Measurements from ENCODE around the gene ARMC5.
"Not testable (repeated sequence)": the region's sequence is repeated elsewhere in the genome, so short reads cannot be mapped to it uniquely, and the experiment has no call there.

Gene ARMC5

DNA sequence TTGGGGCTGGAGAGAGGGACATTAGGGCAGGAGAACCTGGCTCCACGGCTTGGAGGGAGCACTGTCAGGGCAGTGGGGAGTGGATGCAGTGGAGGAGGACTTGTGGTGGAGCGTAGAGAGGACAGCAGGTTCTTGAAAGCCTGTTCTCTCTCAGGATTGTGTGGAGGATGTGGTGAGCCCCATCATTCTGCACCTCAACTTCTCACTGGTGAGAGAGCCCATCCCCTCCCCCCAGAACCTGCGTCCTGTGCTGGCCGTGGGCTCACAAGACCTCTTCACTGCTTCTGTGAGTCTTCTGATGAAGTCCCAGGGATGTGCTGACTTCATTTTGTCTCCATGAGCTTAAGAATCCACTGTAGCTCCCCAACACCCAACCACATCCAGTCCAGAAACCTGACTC lies 44.6 kb upstream of the ARMC5 start:
- Histone ChIP-seq H3K36me3 (ENCODE audit: insufficient read depth, insufficient read length, low read length) (no peaks in the 10 kb centered on the region), H3K4me1 (ENCODE audit: insufficient read depth, insufficient read length) (peaks cover 5% of the 10 kb centered on the region), H3K4me3 (ENCODE audit: insufficient read length, low read depth) (no peak overlapping the region), H3K27me3 (ENCODE audit: insufficient read depth, insufficient read length) (no peaks in the 10 kb centered on the region), H3K9ac (ENCODE audit: insufficient read length, low read depth) (no peak overlapping the region), H3K9me3 (ENCODE audit: insufficient read depth, low read length) (peaks cover 12% of the 10 kb centered on the region; the same call in 1 of the 2 replicates)
- no peak for DNase-seq (ENCODE audit: low read depth, low spot score)
- no peak for TF ChIP-seq YY1 (IDR thresholded peaks at IDR 0.05; ENCODE audit: insufficient read depth, insufficient read length)
- TF ChIP-seq SUZ12 (IDR thresholded peaks at IDR 0.05; ENCODE audit: extremely low read depth, insufficient read depth, insufficient read length) = no peak
- no peak for TF ChIP-seq ZNF274 (IDR thresholded peaks at IDR 0.05; ENCODE audit: low read depth, low read length)

DNA sequence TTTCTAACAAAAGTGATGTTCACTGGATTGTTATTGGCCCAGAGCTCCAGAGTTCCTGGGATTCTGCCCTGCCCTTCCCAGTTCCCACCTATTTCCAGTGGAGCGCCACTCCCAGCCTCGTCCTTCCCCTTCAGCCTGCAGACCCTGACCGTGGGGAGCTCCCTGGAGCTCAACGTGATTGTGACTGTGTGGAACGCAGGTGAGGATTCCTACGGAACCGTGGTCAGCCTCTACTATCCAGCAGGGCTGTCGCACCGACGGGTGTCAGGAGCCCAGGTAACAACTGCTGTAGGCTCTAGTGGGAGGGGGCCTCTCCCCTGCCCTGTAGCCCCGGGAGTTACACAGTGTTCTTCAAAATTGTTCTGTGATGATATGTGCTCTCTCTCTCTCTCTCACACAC lies 42.9 kb upstream of the ARMC5 start:
- Histone ChIP-seq H3K4me1 (ENCODE audit: insufficient read depth, insufficient read length) (peaks cover 5% of the 10 kb centered on the region), H3K9ac (ENCODE audit: insufficient read length, low read depth) (no peak overlapping the region), H3K4me3 (ENCODE audit: insufficient read length, low read depth) (no peak overlapping the region), H3K36me3 (ENCODE audit: insufficient read depth, insufficient read length, low read length) (no peaks in the 10 kb centered on the region), H3K9me3 (ENCODE audit: insufficient read depth, low read length) (peaks cover 12% of the 10 kb centered on the region; the same call in 1 of the 2 replicates), H3K27me3 (ENCODE audit: insufficient read depth, insufficient read length) (no peaks in the 10 kb centered on the region)
- TF ChIP-seq YY1 (IDR thresholded peaks at IDR 0.05; ENCODE audit: insufficient read depth, insufficient read length) (no peak), SUZ12 (IDR thresholded peaks at IDR 0.05; ENCODE audit: extremely low read depth, insufficient read depth, insufficient read length) (no peak), ZNF274 (IDR thresholded peaks at IDR 0.05; ENCODE audit: low read depth, low read length) (no peak)
- DNase-seq (ENCODE audit: low read depth, low spot score) = no peak

DNA sequence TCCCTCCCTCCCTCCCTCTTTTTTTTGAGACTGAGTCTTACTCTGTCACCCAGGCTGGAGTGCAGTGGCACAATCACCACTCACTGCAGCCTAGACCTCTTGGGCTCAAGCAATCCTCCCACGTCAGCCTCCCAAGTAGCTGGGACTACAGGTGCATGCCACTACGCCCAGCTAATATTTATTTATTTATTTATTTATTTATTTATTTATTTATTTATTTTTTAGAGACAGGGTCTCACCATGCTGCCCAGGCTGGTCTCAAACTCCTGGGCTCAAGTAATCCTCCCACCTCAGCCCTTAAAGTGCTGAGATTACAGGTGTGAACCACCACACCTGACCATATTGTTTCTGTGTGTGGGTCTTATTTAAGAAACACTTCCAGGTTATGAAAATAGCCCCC lies 42.3 kb upstream of the ARMC5 start:
- DNase-seq (ENCODE audit: low read depth, low spot score); H3K27me3 ChIP-seq (ENCODE audit: insufficient read depth, insufficient read length); H3K9ac ChIP-seq (ENCODE audit: insufficient read length, low read depth): not testable (repeated sequence)

DNA sequence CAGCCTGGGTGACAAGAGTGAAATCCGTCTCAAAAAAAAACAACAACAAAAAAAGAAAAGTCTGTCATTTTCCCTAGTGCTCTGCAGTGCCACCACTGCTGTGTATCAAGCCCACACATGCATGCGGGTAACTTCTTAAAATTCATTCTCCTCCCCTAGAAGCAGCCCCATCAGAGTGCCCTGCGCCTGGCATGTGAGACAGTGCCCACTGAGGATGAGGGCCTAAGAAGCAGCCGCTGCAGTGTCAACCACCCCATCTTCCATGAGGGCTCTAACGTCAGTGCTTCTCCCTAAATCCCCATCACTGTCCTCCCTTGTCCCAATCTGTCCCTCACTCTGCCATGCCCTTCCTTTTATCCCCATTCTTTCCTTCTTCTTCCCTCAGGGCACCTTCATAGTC lies 41.4 kb upstream of the ARMC5 start:
- Histone ChIP-seq H3K9ac (ENCODE audit: insufficient read length, low read depth) (no peak overlapping the region), H3K27me3 (ENCODE audit: insufficient read depth, insufficient read length) (no peaks in the 10 kb centered on the region), H3K4me1 (ENCODE audit: insufficient read depth, insufficient read length) (peaks cover 5% of the 10 kb centered on the region), H3K9me3 (ENCODE audit: insufficient read depth, low read length) (peaks cover 17% of the 10 kb centered on the region; the same call in 1 of the 2 replicates), H3K36me3 (ENCODE audit: insufficient read depth, insufficient read length, low read length) (no peaks in the 10 kb centered on the region), H3K4me3 (ENCODE audit: insufficient read length, low read depth) (no peak overlapping the region)
- no peak for DNase-seq (ENCODE audit: low read depth, low spot score)
- TF ChIP-seq ZNF274 (IDR thresholded peaks at IDR 0.05; ENCODE audit: low read depth, low read length) = no peak
- no peak for TF ChIP-seq SUZ12 (IDR thresholded peaks at IDR 0.05; ENCODE audit: extremely low read depth, insufficient read depth, insufficient read length)
- no peak for TF ChIP-seq YY1 (IDR thresholded peaks at IDR 0.05; ENCODE audit: insufficient read depth, insufficient read length)

More for the DNA sequence above, 42.3 kb upstream of the ARMC5 start:
- not testable (repeated sequence) for H3K36me3 ChIP-seq (ENCODE audit: insufficient read depth, insufficient read length, low read length); H3K4me1 ChIP-seq (ENCODE audit: insufficient read depth, insufficient read length); H3K4me3 ChIP-seq (ENCODE audit: insufficient read length, low read depth)
- H3K9me3 ChIP-seq (ENCODE audit: insufficient read depth, low read length) = peaks cover 17% of the 10 kb centered on the region; the same call in 1 of the 2 replicates

DNA sequence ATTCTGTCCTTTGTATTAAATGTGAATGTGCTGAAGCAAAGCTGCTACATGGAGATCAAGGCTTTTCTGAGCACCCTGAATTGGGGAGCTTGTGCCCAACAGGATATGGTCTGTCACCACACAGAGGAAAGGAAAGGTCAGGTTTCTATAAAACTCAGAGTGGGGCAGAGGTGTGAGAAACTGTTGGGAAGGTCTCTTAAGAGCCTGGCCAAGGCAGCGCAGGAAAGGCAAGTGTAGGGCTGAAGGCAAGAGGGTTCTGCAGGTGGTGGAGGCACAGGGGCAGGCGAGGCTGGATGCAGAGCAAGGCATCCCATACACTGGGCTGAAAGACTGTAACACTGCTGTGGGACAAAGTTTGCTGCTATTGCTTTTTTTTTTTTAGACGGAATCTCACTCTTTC lies 39.3 kb upstream of the ARMC5 start:
- no peak overlapping the region for H3K4me3 ChIP-seq (ENCODE audit: insufficient read length, low read depth)
- TF ChIP-seq SUZ12 (IDR thresholded peaks at IDR 0.05; ENCODE audit: extremely low read depth, insufficient read depth, insufficient read length) (no peak), YY1 (IDR thresholded peaks at IDR 0.05; ENCODE audit: insufficient read depth, insufficient read length) (no peak)

DNA sequence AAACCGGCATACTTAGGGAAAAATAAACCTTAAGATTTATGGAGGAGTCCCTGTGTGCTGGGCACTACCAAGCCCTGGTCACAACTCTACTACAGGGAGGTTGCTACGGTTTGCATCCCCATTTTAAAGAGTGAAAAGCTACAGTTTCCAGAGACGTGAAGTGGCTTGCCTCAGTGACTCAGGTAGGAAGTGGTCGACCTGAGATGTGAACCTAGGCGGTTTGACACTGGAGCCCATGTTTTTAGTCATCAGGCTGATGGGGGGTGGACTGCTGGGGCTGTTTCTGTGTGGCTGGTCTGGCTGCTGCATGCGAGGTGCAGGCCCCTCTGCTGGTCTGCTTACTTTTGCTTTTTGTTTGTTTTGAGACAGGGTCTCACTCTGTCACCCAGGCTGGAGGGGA lies 37.7 kb upstream of the ARMC5 start:
- Histone ChIP-seq H3K27me3 (ENCODE audit: insufficient read depth, insufficient read length) (no peaks in the 10 kb centered on the region), H3K4me3 (ENCODE audit: insufficient read length, low read depth) (no peak overlapping the region), H3K36me3 (ENCODE audit: insufficient read depth, insufficient read length, low read length) (no peaks in the 10 kb centered on the region)

More for the DNA sequence above, 39.3 kb upstream of the ARMC5 start:
- H3K9ac ChIP-seq (ENCODE audit: insufficient read length, low read depth) = no peak overlapping the region
- no peak for DNase-seq (ENCODE audit: low read depth, low spot score)
- no peaks in the 10 kb centered on the region for H3K36me3 ChIP-seq (ENCODE audit: insufficient read depth, insufficient read length, low read length)
- peaks cover 3% of the 10 kb centered on the region for H3K4me1 ChIP-seq (ENCODE audit: insufficient read depth, insufficient read length)
- no peaks in the 10 kb centered on the region for H3K27me3 ChIP-seq (ENCODE audit: insufficient read depth, insufficient read length)
- H3K9me3 ChIP-seq (ENCODE audit: insufficient read depth, low read length) = peaks cover 17% of the 10 kb centered on the region; the same call in 1 of the 2 replicates

DNA sequence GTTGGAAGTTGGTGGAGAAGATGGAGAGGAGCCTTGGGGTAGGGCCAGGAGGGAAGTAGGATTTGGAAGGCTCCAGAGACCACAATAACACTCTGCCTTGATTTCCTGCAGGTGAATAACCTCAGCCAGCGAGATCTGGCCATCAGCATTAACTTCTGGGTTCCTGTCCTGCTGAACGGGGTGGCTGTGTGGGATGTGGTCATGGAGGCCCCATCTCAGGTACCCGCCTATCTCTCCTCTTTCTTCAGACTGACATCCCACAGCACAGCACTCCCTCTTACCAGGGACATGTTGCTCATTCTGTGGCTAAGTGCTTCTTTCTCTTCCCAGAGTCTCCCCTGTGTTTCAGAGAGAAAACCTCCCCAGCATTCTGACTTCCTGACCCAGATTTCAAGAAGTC lies 36.1 kb upstream of the ARMC5 start:
- H3K4me1 ChIP-seq (ENCODE audit: insufficient read depth, insufficient read length) = no peaks in the 10 kb centered on the region
- no peak overlapping the region for H3K9ac ChIP-seq (ENCODE audit: insufficient read length, low read depth)
- TF ChIP-seq ZNF274 (IDR thresholded peaks at IDR 0.05; ENCODE audit: low read depth, low read length) (no peak), SUZ12 (IDR thresholded peaks at IDR 0.05; ENCODE audit: extremely low read depth, insufficient read depth, insufficient read length) (no peak), YY1 (IDR thresholded peaks at IDR 0.05; ENCODE audit: insufficient read depth, insufficient read length) (no peak)
- peaks cover 5% of the 10 kb centered on the region; the same call in 1 of the 2 replicates for H3K9me3 ChIP-seq (ENCODE audit: insufficient read depth, low read length)
- no peaks in the 10 kb centered on the region for H3K27me3 ChIP-seq (ENCODE audit: insufficient read depth, insufficient read length)
- no peak for DNase-seq (ENCODE audit: low read depth, low spot score)
- H3K36me3 ChIP-seq (ENCODE audit: insufficient read depth, insufficient read length, low read length) = no peaks in the 10 kb centered on the region
- no peak overlapping the region for H3K4me3 ChIP-seq (ENCODE audit: insufficient read length, low read depth)

More for the DNA sequence above, 37.7 kb upstream of the ARMC5 start:
- no peaks in the 10 kb centered on the region for H3K4me1 ChIP-seq (ENCODE audit: insufficient read depth, insufficient read length)
- peaks cover 17% of the 10 kb centered on the region; the same call in 1 of the 2 replicates for H3K9me3 ChIP-seq (ENCODE audit: insufficient read depth, low read length)
- TF ChIP-seq ZNF274 (IDR thresholded peaks at IDR 0.05; ENCODE audit: low read depth, low read length) (peak; percentile 69), YY1 (IDR thresholded peaks at IDR 0.05; ENCODE audit: insufficient read depth, insufficient read length) (no peak)
- no peak overlapping the region for H3K9ac ChIP-seq (ENCODE audit: insufficient read length, low read depth)
- DNase-seq (ENCODE audit: low read depth, low spot score) = no peak

DNA sequence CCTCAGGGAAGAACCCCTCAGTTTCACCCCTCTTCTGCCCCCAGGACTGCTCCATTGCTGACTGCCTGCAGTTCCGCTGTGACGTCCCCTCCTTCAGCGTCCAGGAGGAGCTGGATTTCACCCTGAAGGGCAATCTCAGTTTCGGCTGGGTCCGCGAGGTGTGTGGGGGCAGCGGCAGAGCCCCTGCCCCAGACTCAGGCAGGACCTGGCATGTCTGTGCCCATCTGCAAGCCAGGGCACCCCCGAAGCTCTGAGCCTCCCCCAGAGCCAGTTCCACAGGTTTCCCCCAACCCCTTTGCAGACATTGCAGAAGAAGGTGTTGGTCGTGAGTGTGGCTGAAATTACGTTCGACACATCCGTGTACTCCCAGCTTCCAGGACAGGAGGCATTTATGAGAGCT lies 35.5 kb upstream of the ARMC5 start:
- Histone ChIP-seq H3K4me1 (ENCODE audit: insufficient read depth, insufficient read length) (no peaks in the 10 kb centered on the region), H3K9me3 (ENCODE audit: insufficient read depth, low read length) (peaks cover 5% of the 10 kb centered on the region; the same call in 1 of the 2 replicates), H3K36me3 (ENCODE audit: insufficient read depth, insufficient read length, low read length) (no peaks in the 10 kb centered on the region), H3K27me3 (ENCODE audit: insufficient read depth, insufficient read length) (no peaks in the 10 kb centered on the region), H3K4me3 (ENCODE audit: insufficient read length, low read depth) (no peak overlapping the region), H3K9ac (ENCODE audit: insufficient read length, low read depth) (no peak overlapping the region)
- TF ChIP-seq SUZ12 (IDR thresholded peaks at IDR 0.05; ENCODE audit: extremely low read depth, insufficient read depth, insufficient read length) (no peak), ZNF274 (IDR thresholded peaks at IDR 0.05; ENCODE audit: low read depth, low read length) (no peak), YY1 (IDR thresholded peaks at IDR 0.05; ENCODE audit: insufficient read depth, insufficient read length) (no peak)
- no peak for DNase-seq (ENCODE audit: low read depth, low spot score)
